IMR-90 (cell line): ENCODE measurements around the gene CREBZF. TPM values are rescaled to one million over a fixed set of nuclear protein-coding genes. Genes with fewer than 3 reads are reported as not detected.

Experiments used
- ATAC-seq: fragments of 200-7000 bp; cut with Tn5 transposase; 2 replicates; pipeline ENCODE4 v1.9.1; 2020; ENCODE audit warnings: low read depth, mild to moderate bottlenecking, moderate library complexity
- BruUV-seq: library from RNA; stranded (reverse); fragments of 400-500 nt; replicated peaks from 2 replicates; lab custom pipeline; 2021; lab: Mats Ljungman, UMichigan
- CTCF ChIA-PET: fragments of 300-600 bp; formaldehyde crosslinking; extraction: SDS; loops from one replicate; lab custom pipeline; 2021; ENCODE audit warnings: antibody characterized with exemption; lab: Yijun Ruan, JAX
- POLR2A ChIA-PET: fragments of 300-600 bp; sonication (Branson Sonifier 250); formaldehyde crosslinking; loops from one replicate; lab custom pipeline; 2022; ENCODE audit warnings: antibody characterized with exemption; ENCODE audit not compliant: unreplicated experiment; lab: Charles Lee
- DNase-seq: peaks from one replicate; pipeline ENCODE4 v3.0.0; 2013
- H2AFZ ChIP-seq: replicated peaks from 2 replicates; pipeline ENCODE3; 2013; ENCODE audit warnings: low read length, mild to moderate bottlenecking; ENCODE audit not compliant: poor library complexity
- H2AK5ac ChIP-seq: 2 replicates; pipeline ENCODE4 v1.6.1; 2013; ENCODE audit warnings: low read depth, low read length, inconsistent platforms
- H2AK9ac ChIP-seq: replicated peaks from 2 replicates; pipeline ENCODE3; 2013; ENCODE audit warnings: mild to moderate bottlenecking, low read depth, low read length, moderate library complexity; ENCODE audit not compliant: poor library complexity
- H2BK120ac ChIP-seq: 2 replicates; pipeline ENCODE4 v1.6.1; 2013; ENCODE audit warnings: low read depth, low read length, inconsistent platforms
- H2BK15ac ChIP-seq: 3 replicates; pipeline ENCODE4 v1.6.1; 2013; ENCODE audit warnings: low read depth, low read length, inconsistent platforms
- H2BK20ac ChIP-seq: 2 replicates; pipeline ENCODE4 v1.6.1; 2013; ENCODE audit warnings: low read depth, mild to moderate bottlenecking, inconsistent platforms, low read length, moderate library complexity
- H2BK5ac ChIP-seq: 2 replicates; pipeline ENCODE4 v1.6.1; 2013; ENCODE audit warnings: mild to moderate bottlenecking, low read depth, low read length, inconsistent platforms; ENCODE audit not compliant: poor library complexity, severe bottlenecking
- H3K14ac ChIP-seq: replicated peaks from 2 replicates; pipeline ENCODE4 v1.6.1; 2013; ENCODE audit warnings: low read depth, low read length, inconsistent platforms
- H3K18ac ChIP-seq: 2 replicates; pipeline ENCODE4 v1.6.1; 2013; ENCODE audit warnings: low read depth, low read length, control low read depth
- H3K23ac ChIP-seq: 2 replicates; pipeline ENCODE4 v1.6.1; 2013; ENCODE audit warnings: low read depth, low read length, inconsistent platforms
- H3K27ac ChIP-seq: 2 replicates; pipeline ENCODE4 v1.5.1; 2013; ENCODE audit warnings: mild to moderate bottlenecking, control low read depth, low read length; ENCODE audit not compliant: insufficient read depth
- H3K27me3 ChIP-seq: 2 replicates; pipeline ENCODE4 v1.6.1; 2013; ENCODE audit warnings: low read length; ENCODE audit not compliant: control insufficient read depth, insufficient read depth
- H3K36me3 ChIP-seq: 2 replicates; pipeline ENCODE4 v1.6.1; 2013; ENCODE audit warnings: low read length, mixed read lengths; ENCODE audit not compliant: control insufficient read depth, insufficient read depth
- H3K4ac ChIP-seq: 2 replicates; pipeline ENCODE4 v1.6.1; 2013; ENCODE audit warnings: low read depth, low read length, inconsistent platforms
- H3K4me1 ChIP-seq: 2 replicates; pipeline ENCODE4 v1.6.1; 2013; ENCODE audit warnings: low read length, mixed read lengths; ENCODE audit not compliant: control insufficient read depth, insufficient read depth
- H3K4me2 ChIP-seq: 2 replicates; pipeline ENCODE4 v1.6.1; 2013; ENCODE audit warnings: low read depth, mild to moderate bottlenecking, control low read depth, low read length, moderate library complexity
- H3K4me3 ChIP-seq: 2 replicates; pipeline ENCODE4 v1.5.1; 2013; ENCODE audit warnings: low read depth, mild to moderate bottlenecking, control low read depth, low read length, moderate library complexity; ENCODE audit not compliant: insufficient read depth
- H3K56ac ChIP-seq: 2 replicates; pipeline ENCODE4 v1.6.1; 2013; ENCODE audit warnings: low read length, inconsistent platforms; ENCODE audit not compliant: insufficient read depth; ENCODE audit errors: extremely low read depth
- H3K79me1 ChIP-seq, 2 experiments: 2 replicates each; pipeline ENCODE4 v1.6.1; 2013; ENCODE audit warnings: low read length in 2 of 2, inconsistent platforms in 1 of 2, low read depth in 1 of 2
- H3K9ac ChIP-seq: 2 replicates; pipeline ENCODE4 v1.6.1; 2013; ENCODE audit warnings: low read depth, low read length, control low read depth
- H3K9me1 ChIP-seq: 2 replicates; pipeline ENCODE4 v1.6.1; 2013; ENCODE audit warnings: low read length, inconsistent platforms; ENCODE audit not compliant: insufficient read depth
- H3K9me3 ChIP-seq: 2 replicates; pipeline ENCODE4 v1.6.1; 2013; ENCODE audit warnings: low read length; ENCODE audit not compliant: control insufficient read depth, insufficient read depth
- H4K20me1 ChIP-seq: 2 replicates; pipeline ENCODE4 v1.6.1; 2013; ENCODE audit warnings: low read length, inconsistent platforms; ENCODE audit not compliant: insufficient read depth
- H4K5ac ChIP-seq: 2 replicates; pipeline ENCODE4 v1.6.1; 2013; ENCODE audit warnings: mild to moderate bottlenecking, low read depth, low read length, control low read depth
- H4K8ac ChIP-seq, 2 experiments: 2 replicates each; pipeline ENCODE4 v1.6.1; 2013; ENCODE audit warnings: low read depth in 2 of 2, low read length in 2 of 2, control low read depth in 1 of 2, inconsistent platforms in 1 of 2
- H4K91ac ChIP-seq: 2 replicates; pipeline ENCODE4 v1.6.1; 2013; ENCODE audit warnings: low read depth, low read length, inconsistent platforms; ENCODE audit not compliant: insufficient read depth
- BHLHE40 ChIP-seq: fragments of 150-350 bp; IDR thresholded peaks from 2 replicates; pipeline ENCODE4 v1.6.1; 2016; ENCODE audit warnings: mild to moderate bottlenecking, low read depth, low read length
- CHD1 ChIP-seq: IDR thresholded peaks from 2 replicates; pipeline ENCODE4 v1.6.1; 2012; ENCODE audit warnings: low read depth, low read length, improper control_type of control experiment
- CTCF ChIP-seq: conservative IDR thresholded peaks from 2 replicates; pipeline ENCODE4 v1.5.1; 2012; ENCODE audit warnings: mild to moderate bottlenecking, low read depth, low read length, improper control_type of control experiment
- ELK1 ChIP-seq: fragments of 150-350 bp; IDR thresholded peaks from 2 replicates; pipeline ENCODE4 v1.6.1; 2016; ENCODE audit warnings: low read depth, mild to moderate bottlenecking, low read length, moderate library complexity, borderline replicate concordance
- FOS ChIP-seq: fragments of 150-350 bp; IDR thresholded peaks from 2 replicates; pipeline ENCODE4 v1.6.1; 2016; ENCODE audit warnings: low read depth, low read length
- MAFK ChIP-seq: IDR thresholded peaks from 2 replicates; pipeline ENCODE4 v1.6.1; 2012; ENCODE audit warnings: low read depth, low read length, improper control_type of control experiment
- MAZ ChIP-seq: IDR thresholded peaks from 2 replicates; pipeline ENCODE4 v1.6.1; 2012; ENCODE audit warnings: low read depth, mild to moderate bottlenecking, low read length, improper control_type of control experiment, moderate library complexity, borderline replicate concordance
- MXI1 ChIP-seq: IDR thresholded peaks from 2 replicates; pipeline ENCODE4 v1.6.1; 2012; ENCODE audit warnings: low read depth, mild to moderate bottlenecking, low read length, moderate library complexity, borderline replicate concordance
- NFE2L2 ChIP-seq: fragments of 150-350 bp; IDR thresholded peaks from 2 replicates; pipeline ENCODE4 v1.6.1; 2016; ENCODE audit warnings: low read depth, mild to moderate bottlenecking, low read length
- POLR2A ChIP-seq: IDR thresholded peaks from 2 replicates; pipeline ENCODE4 v1.6.1; 2012; ENCODE audit warnings: mild to moderate bottlenecking, low read depth, low read length
- RAD21 ChIP-seq: IDR thresholded peaks from 2 replicates; pipeline ENCODE4 v1.6.1; 2012; ENCODE audit warnings: low read length, improper control_type of control experiment
- RCOR1 ChIP-seq: IDR thresholded peaks from 2 replicates; pipeline ENCODE4 v1.6.1; 2012; ENCODE audit warnings: mild to moderate bottlenecking, low read length, improper control_type of control experiment; ENCODE audit not compliant: insufficient replicate concordance
- RFX5 ChIP-seq: IDR thresholded peaks from 2 replicates; pipeline ENCODE4 v1.8.0; 2012; ENCODE audit warnings: low read depth, mild to moderate bottlenecking, low read length, moderate library complexity
- SMC3 ChIP-seq: fragments of 150-350 bp; IDR thresholded peaks from 2 replicates; pipeline ENCODE4 v1.6.1; 2016; ENCODE audit warnings: low read depth, mild to moderate bottlenecking, antibody characterized with exemption, low read length, moderate library complexity
- WGBS, 2 experiments: methylation state at CpG; one replicate each; pipeline versions ENCODE4 v1.1.5 to v1.1.7; 2013; ENCODE audit warnings: missing lambda C conversion rate in 2 of 2; ENCODE audit not compliant: insufficient read length in 1 of 2; ENCODE audit errors: extremely low coverage in 2 of 2; 5-methylcytosine and 5-hydroxymethylcytosine counted together
- dilution Hi-C: fragments of 300-500 bp; cut with HindIII; formaldehyde crosslinking; loops from one replicate; pipeline ENCODE4 v1.14.3; 2018; ENCODE audit warnings: low sequenced_read_pairs; ENCODE audit not compliant: unreplicated experiment
- in situ Hi-C: fragments of 300-500 bp; cut with MboI; formaldehyde crosslinking; loops from 3 replicates; pipeline ENCODE4 v1.14.3; 2019; ENCODE audit warnings: low sequenced_read_pairs, inconsistent platforms, mixed read lengths
- intact Hi-C: fragments of 100-400 bp; cut with micrococcal nuclease; formaldehyde crosslinking; loops from 2 replicates; pipeline ENCODE4 v1.10.0; 2022
- polyA plus RNA-seq, 3 experiments: library from polyadenylated mRNA; depleted of rRNA; stranded (reverse); fragments of >200 nt; gene quantifications; 2 replicates each; pipeline ENCODE4 v1.2.3, GENCODE V29; 2012; ENCODE audit warnings: low replicate concordance in 1 of 3
- total RNA-seq: library from RNA; depleted of rRNA; stranded (reverse); fragments of >200 nt; gene quantifications from 2 replicates; pipeline ENCODE4 v1.2.3, GENCODE V29; 2012
- TF ChIP-seq, protein P1 (sequence below): fragments of 150-350 bp; IDR thresholded peaks from 2 replicates; pipeline ENCODE4 v1.6.1; 2017; ENCODE audit warnings: mild to moderate bottlenecking, antibody characterized with exemption, low read length, low read depth

The CREBZF gene
- total and polyA plus RNA-seq, 2 of the 4 experiments (the other 2 are of a cell fraction), result 12.5 to 17.7 TPM

- Histone ChIP-seq H3K27ac (no peak overlapping the region), H3K18ac (no peak overlapping the region), H4K5ac (no peak overlapping the region), H2BK120ac (no peak overlapping the region), H4K91ac (no peak overlapping the region), H3K56ac (no peak overlapping the region), H3K36me3 (peaks cover 23% of the 10 kb centered on the region), H2AK5ac (no peak overlapping the region), H3K4me2 (no peak overlapping the region), H4K8ac (no peak overlapping the region), H3K4me3 (no peak overlapping the region), H2AFZ (no peak overlapping the region), H2BK20ac (no peak overlapping the region), H2BK15ac (no peak overlapping the region), H3K23ac (no peak overlapping the region), H3K9me3 (no peaks in the 10 kb centered on the region), H3K4me1 (peaks cover 6% of the 10 kb centered on the region), H2AK9ac (no peak overlapping the region), H2BK5ac (no peak overlapping the region), H3K79me1 (0 out of 4 replicates have a peak, but pooled peaks cover 0 to 2% of the 10 kb centered on the region in 2 experiments), H3K4ac (no peak overlapping the region), H4K20me1 (no peaks in the 10 kb centered on the region), H3K27me3 (no peaks in the 10 kb centered on the region), H3K9me1 (no peaks in the 10 kb centered on the region), H3K14ac (no peak overlapping the region), H3K9ac (no peak overlapping the region)
- WGBS, 2 experiments, result no CpG with 5 or more reads among the region's 2 CpGs
- POLR2A ChIA-PET, result interaction anchor here (0.6 kb wide), 1 partner anchor 639 kb away, joined by 4 read pairs; no protein-coding TSS in a partner anchor
- DNase-seq, result no peak
- CTCF ChIA-PET, result no interaction called here
- in situ Hi-C loops, result loop anchor here (25.0 kb wide), 1 partner anchor 590 kb away; no protein-coding TSS in a partner anchor
- ATAC-seq, result no peak
- no TSS peak for BruUV-seq
- intact Hi-C loops, result no loop called here
- dilution Hi-C loops, result no loop called here
- TF ChIP-seq, protein P1, sequence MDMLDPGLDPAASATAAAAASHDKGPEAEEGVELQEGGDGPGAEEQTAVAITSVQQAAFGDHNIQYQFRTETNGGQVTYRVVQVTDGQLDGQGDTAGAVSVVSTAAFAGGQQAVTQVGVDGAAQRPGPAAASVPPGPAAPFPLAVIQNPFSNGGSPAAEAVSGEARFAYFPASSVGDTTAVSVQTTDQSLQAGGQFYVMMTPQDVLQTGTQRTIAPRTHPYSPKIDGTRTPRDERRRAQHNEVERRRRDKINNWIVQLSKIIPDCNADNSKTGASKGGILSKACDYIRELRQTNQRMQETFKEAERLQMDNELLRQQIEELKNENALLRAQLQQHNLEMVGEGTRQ, result no peak
- TF ChIP-seq SMC3 (no peak), POLR2A (no peak), NFE2L2 (no peak), RAD21 (no peak), CHD1 (no peak), MXI1 (no peak), FOS (no peak), MAZ (no peak), MAFK (no peak), BHLHE40 (no peak), CTCF (no peak), RCOR1 (no peak), ELK1 (no peak), RFX5 (no peak)
Measured at GRCh38 chr11:85697747-85698146, 32.8 kb upstream of the CREBZF start.
